ENCODE results near the gene OAS2.

DNA sequence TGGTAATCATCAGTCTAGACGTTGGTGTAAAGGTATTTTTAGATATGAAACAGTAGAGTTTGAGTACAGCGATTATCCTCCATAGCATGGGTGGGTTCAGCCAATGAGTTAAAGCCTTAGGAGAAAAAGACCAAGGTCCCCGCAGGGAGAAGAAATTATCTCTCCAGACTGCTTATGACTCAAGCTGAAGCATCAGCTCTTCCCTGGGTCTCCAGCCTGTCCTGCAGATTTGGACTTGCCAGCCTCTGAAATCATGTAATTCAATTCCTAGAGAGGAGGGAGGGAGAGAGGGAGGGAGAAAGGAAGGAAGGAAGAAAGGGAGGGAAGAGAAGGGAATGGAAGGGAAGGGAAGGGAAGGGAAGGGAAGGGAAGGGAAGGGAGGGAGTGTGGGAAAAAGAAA, 66.2 kb downstream of the OAS2 start:
- TF ChIP-seq POLR2A (IDR thresholded peaks at IDR 0.05) = no peak
- TF ChIP-seq, protein P1, sequence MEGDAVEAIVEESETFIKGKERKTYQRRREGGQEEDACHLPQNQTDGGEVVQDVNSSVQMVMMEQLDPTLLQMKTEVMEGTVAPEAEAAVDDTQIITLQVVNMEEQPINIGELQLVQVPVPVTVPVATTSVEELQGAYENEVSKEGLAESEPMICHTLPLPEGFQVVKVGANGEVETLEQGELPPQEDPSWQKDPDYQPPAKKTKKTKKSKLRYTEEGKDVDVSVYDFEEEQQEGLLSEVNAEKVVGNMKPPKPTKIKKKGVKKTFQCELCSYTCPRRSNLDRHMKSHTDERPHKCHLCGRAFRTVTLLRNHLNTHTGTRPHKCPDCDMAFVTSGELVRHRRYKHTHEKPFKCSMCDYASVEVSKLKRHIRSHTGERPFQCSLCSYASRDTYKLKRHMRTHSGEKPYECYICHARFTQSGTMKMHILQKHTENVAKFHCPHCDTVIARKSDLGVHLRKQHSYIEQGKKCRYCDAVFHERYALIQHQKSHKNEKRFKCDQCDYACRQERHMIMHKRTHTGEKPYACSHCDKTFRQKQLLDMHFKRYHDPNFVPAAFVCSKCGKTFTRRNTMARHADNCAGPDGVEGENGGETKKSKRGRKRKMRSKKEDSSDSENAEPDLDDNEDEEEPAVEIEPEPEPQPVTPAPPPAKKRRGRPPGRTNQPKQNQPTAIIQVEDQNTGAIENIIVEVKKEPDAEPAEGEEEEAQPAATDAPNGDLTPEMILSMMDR (IDR thresholded peaks at IDR 0.05 in 8 of 11, conservative IDR thresholded peaks at IDR 0.05 in 3 of 11) = no peak
- no peak for TF ChIP-seq POLR2AphosphoS5 (IDR thresholded peaks at IDR 0.05)
